H54 (cell line): Measurements from ENCODE around the gene CTPS1.

ENCODE experiments used
- DNase-seq: peaks from one replicate; pipeline ENCODE4 v3.0.0; 2011; ENCODE audit warnings: low spot score, mixed read lengths; ENCODE audit not compliant: insufficient read length
- FAIRE-seq: peaks from 3 replicates; lab custom pipeline; 2011; peaks lifted over from hg19 to GRCh38; lab: Jason Lieb, UNC
- POLR2A ChIP-seq: IDR thresholded peaks from 2 replicates; pipeline ENCODE4 v1.6.1; 2011; ENCODE audit warnings: low read depth, mild to moderate bottlenecking, low read length

Gene CTPS1

GRCh38 chr1:40978886-40979240 is 633 bp upstream of the CTPS1 start:
- TF ChIP-seq POLR2A, result no peak
- FAIRE-seq (no peak), DNase-seq (no peak)

GRCh38 chr1:40980068-40980452 is 564 bp downstream of the CTPS1 start:
- TF ChIP-seq POLR2A, result no peak
- no peak for FAIRE-seq
- DNase-seq, result no peak

DNA sequence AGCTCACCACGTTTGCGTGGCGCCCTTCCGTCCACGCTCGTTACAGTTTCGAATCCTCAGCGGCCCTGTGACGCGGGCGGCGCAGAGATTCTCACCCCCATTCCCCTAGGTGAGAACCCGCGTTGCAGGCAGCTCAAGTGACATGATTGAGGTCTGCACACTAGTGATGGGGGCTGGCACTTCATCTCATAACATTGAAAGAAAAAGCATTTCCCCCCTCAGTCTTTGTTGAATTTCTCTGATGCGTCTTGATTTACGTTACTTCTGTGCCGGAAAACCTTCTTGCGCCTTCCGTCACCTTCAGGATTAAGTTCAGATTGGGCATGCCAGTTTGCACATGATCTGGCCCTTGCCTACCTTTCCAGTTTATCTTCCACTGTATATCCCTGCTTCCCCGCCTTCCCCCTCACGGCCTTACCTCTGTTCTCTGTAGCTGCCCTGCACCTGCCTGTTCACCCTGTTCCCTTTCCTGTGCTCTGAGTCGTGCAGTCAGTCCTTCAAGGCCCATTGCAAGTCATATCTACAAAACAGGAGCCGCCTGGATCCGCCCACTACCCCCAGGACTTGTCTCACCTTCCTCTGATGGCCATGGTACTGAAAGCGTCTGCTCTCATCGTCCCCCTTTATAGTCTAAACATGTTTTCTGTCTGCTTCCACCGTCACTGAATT is 1.1 kb downstream of the CTPS1 start:
- FAIRE-seq (no peak), DNase-seq (peak; percentile 50)
- no peak; the same call in 1 of the 2 replicates for TF ChIP-seq POLR2A

DNA sequence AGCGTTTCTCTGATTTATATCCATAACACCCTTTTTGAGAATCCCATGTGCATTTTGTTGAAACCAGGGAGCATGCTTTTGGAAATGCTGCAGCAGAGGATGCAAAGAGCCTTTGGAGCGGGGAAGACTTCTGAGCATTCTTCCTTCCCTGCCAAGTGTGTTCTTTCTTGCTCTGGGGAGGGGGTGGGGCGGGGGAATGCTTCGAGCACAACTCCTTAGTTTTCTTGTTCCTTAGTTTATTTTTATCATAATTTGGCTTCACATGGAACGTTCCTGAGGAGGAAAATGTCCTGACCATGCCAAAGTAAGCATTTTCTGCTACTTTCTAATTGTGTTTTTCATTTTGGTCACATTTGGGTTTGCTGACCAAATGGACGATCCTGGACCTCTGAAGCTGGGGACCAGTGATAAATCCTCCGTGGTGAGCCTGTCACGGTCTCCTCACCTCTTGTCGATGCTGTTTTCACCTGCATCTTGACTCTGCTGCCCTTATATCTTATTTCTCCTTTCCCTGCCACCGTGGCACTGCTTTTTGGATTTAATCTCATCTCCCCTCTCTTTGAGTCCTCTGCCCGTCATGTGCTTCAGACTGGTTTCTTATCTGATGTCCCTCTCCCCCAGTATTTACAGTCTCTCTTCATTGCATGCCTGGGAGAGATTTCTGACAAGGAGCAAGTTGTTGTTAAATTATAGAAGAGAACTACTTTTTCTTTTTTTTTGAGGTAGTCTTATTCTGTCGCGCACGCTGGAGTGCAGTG is 2.4 kb downstream of the CTPS1 start:
- TF ChIP-seq POLR2A, result no peak
- DNase-seq, result no peak
- FAIRE-seq, result no peak

DNA sequence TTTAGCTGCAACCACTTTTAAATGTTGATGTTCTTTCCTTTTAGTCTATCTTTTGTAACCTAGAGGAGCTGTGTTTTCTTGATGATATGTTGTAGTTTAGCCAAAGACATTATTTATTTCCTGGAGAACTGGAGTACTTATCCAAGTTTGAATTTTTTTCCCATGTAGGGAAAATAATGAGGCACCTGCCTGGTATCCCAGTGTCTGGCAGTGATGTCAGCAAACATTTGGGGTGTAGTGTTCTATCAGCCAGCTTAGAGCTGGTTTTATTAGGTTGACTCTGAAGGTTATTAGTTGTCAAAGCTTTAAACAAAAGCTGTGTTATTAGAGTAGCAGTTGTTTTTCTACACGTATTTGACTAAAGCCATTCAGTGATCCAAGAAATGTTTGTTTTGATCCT is 3.2 kb downstream of the CTPS1 start:
- no peak for TF ChIP-seq POLR2A
- no peak for FAIRE-seq
- DNase-seq, result no peak

DNA sequence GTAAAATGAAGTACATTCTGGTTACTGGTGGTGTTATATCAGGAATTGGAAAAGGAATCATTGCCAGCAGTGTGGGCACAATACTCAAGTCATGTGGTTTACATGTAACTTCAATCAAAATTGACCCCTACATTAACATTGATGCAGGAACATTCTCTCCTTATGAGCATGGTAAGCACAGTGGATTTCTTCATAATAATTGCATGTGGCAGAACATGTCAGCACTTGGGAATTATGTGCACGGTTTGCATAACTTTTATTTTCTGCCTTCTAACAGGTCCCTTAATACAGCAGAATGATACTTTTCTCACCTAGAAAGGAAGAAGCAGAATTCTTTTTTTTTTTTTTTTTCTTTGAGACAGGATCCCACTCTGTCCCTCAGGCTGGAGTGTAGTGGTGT is 3.8 kb downstream of the CTPS1 start:
- no peak for FAIRE-seq

GRCh38 chr1:40984066-40984465 is 4.6 kb downstream of the CTPS1 start:
- no peak for TF ChIP-seq POLR2A
- FAIRE-seq, result no peak
- DNase-seq, result no peak

More for the DNA sequence above, 3.8 kb downstream of the CTPS1 start:
- no peak for TF ChIP-seq POLR2A
- no peak for DNase-seq

- no peak for FAIRE-seq
- DNase-seq, result no peak
- TF ChIP-seq POLR2A, result no peak
Observed at GRCh38 chr1:40984531-40984930, 5.0 kb downstream of the CTPS1 start.

- FAIRE-seq, result no peak
- TF ChIP-seq POLR2A, result no peak
- DNase-seq, result no peak
Observed at GRCh38 chr1:40985161-40985560, 5.7 kb downstream of the CTPS1 start.

- DNase-seq (no peak), FAIRE-seq (no peak)
- no peak for TF ChIP-seq POLR2A
Observed at GRCh38 chr1:40985875-40986274, 6.4 kb downstream of the CTPS1 start.

- DNase-seq, result no peak
- no peak for FAIRE-seq
- TF ChIP-seq POLR2A, result no peak
Observed at GRCh38 chr1:40986328-40986783, 6.9 kb downstream of the CTPS1 start.

DNA sequence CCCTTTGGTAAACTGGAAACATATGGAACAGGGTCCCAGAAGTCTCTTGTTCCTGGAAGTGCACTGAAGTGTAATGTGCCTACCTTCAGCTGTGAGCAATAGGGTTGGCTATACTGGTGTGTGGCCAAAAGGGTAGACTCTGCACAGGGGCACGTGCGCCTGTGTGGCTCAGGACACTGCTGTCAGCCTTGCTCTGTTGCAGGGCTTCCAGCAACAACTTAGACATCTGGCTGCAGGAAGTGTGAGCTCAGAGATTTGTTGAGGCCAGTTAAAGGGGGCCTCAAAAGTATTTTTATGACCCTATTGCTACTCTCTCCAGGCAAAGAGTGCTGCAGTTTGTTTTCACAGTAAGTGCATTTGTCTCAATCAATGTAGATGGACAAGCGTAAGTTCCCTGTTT is 7.5 kb downstream of the CTPS1 start:
- TF ChIP-seq POLR2A, result no peak
- DNase-seq, result no peak
- FAIRE-seq, result no peak

DNA sequence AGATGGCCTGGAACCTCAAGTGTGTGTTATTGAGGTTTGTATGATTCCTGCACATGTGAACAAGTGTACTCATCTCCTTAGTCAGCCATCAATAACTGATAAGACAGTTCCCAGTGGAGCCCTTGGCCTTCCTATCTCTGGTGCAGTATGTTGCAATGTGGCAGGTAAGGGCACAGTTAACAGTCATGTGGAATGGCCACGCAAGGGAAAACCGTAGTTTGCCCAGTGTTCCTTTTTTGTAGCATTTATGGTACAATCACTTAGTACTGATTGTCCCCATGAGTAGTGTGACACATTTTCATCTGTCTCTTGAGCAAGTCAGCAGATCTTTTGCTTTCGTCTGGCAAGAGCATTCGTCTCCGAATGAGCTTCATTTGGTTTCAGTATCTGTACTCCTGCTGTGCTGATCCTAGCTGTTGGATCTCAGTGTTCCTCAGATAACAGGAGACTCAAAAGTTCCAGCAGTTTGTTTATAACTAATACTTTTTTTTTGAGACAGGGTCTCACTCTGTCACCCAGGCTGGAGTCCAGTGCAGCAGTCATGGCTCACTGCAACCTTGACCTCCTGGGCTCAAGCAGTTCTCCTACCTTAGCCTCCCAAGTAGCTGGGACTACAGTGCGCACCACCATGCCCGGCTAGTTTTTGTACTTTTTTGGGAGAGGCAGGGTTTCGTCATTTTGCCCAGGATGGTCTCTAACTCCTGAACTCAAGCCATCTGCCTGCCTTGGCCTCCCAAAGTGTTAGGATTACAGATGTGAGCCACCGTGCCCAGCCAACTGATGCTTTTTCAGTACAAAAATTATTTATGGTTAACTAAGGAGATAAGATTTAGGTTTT is 8.2 kb downstream of the CTPS1 start:
- no peak for TF ChIP-seq POLR2A
- FAIRE-seq (no peak), DNase-seq (no peak)

GRCh38 chr1:40988280-40988679 is 8.8 kb downstream of the CTPS1 start:
- TF ChIP-seq POLR2A, result no peak
- DNase-seq, result no peak
- FAIRE-seq, result no peak
